WI38 (cell line): Measurements from ENCODE around the gene CEP78.

Experiments used
- H3K4me3 ChIP-seq: 2 replicates; pipeline ENCODE4 v1.5.1; 2011; ENCODE audit warnings: low read depth, mild to moderate bottlenecking, control low read depth, low read length
- TF ChIP-seq, protein P1 (sequence below): IDR thresholded peaks from 2 replicates; pipeline ENCODE4 v1.5.1; 2012; ENCODE audit warnings: low read depth, mild to moderate bottlenecking, control low read depth, low read length

Gene CEP78

GRCh38 chr9:78207319-78207718 is 28.6 kb upstream of the CEP78 start:
- TF ChIP-seq, protein P1, sequence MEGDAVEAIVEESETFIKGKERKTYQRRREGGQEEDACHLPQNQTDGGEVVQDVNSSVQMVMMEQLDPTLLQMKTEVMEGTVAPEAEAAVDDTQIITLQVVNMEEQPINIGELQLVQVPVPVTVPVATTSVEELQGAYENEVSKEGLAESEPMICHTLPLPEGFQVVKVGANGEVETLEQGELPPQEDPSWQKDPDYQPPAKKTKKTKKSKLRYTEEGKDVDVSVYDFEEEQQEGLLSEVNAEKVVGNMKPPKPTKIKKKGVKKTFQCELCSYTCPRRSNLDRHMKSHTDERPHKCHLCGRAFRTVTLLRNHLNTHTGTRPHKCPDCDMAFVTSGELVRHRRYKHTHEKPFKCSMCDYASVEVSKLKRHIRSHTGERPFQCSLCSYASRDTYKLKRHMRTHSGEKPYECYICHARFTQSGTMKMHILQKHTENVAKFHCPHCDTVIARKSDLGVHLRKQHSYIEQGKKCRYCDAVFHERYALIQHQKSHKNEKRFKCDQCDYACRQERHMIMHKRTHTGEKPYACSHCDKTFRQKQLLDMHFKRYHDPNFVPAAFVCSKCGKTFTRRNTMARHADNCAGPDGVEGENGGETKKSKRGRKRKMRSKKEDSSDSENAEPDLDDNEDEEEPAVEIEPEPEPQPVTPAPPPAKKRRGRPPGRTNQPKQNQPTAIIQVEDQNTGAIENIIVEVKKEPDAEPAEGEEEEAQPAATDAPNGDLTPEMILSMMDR, result no peak
- H3K4me3 ChIP-seq, result no peak overlapping the region

- H3K4me3 ChIP-seq, result no peak overlapping the region
- TF ChIP-seq, protein P1, result no peak
These were observed 28.0 kb upstream of the CEP78 start for GRCh38 chr9:78207901-78208300.

GRCh38 chr9:78209127-78209526 is 26.7 kb upstream of the CEP78 start:
- no peak overlapping the region for H3K4me3 ChIP-seq
- TF ChIP-seq, protein P1, result no peak

DNA sequence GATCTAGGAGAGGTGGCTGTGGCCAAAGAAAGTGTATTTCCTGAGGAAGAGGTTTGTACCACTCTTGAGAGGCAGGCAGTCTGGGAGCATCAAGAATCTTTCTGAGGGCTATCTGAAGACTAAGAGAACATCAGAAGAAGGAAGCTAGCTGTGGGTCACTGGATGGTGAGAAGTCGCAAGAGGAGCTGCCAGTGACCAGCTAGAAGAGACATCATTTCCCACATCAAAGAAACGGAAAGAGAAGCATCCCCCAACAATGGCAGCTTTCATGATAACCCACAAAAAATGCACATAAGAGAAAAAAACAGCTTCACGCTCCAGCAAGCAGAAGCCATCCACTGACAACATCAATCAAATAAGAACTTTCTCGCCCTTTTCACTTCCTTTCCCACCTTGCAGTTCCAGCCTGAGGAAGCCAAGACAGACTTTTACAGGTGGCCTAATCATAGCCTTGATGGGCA is 25.0 kb upstream of the CEP78 start:
- no peak overlapping the region for H3K4me3 ChIP-seq
- TF ChIP-seq, protein P1, result no peak

DNA sequence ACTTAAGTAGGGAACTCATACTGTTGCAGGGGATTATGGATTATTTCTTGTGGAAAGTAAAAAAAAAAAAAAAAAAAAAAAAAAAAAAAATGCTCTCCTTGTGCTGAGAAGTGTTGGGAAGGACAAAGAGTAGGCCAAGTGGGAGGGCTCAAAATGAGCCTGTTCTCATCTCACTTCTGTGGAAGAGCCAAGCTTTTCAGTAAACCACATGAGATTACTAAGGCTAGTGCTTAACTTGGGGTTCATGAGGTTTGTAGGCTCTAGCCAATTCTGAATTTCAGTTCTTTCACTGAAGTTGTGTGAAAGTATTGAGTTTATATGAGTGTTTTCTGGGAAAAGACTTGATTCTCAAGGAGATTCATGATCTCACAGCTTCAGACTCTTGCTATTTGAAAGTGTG is 23.0 kb upstream of the CEP78 start:
- no peak overlapping the region for H3K4me3 ChIP-seq
- TF ChIP-seq, protein P1, result no peak

DNA sequence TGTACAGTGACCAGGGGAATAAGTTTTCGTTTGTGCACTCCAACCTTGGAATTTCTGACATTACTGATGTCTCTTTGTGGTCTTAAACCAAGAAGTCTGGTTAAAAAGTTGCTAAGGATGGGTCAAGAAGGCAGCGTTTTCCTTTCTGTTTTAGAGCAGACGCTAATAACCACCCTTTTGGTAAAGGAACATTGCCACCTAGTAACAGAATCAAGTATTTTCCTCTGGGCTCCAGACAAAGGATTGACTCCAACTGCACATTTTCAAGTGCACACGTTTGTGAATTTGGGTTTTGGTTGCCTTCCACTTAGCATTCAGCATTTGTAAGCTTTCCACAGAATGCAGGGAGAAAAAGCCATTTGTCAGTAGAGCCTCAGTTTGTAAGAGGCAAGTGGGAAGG is 22.2 kb upstream of the CEP78 start:
- TF ChIP-seq, protein P1, result no peak

DNA sequence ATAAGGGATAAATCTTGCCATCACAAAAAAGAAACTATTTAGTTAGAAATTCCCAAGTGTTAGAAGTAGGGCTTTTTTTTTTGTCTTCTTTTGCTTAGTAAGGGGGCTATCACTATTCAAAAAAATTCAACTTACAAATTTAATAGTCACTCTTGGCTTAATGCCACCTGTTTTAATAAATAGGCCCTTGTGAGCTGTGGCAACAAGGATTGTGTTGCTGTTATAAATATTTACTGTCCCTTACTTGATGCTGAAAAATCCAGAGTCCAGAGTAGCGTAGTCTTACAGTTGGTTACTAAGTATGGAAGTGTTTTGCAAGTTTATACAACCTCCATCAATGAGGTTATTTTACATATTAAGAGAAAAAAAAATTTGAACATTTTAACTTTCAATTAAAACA is 21.4 kb upstream of the CEP78 start:
- TF ChIP-seq, protein P1, result no peak
- H3K4me3 ChIP-seq, result no peak overlapping the region

More for the DNA sequence above, 22.2 kb upstream of the CEP78 start:
- no peak overlapping the region for H3K4me3 ChIP-seq
